GM23338 (cell line): Measurements from ENCODE around the gene GDPD4.

Experiments used
- CREB1 ChIP-seq: fragments of 250-450 bp; sonication (Bioruptor Pico); IDR thresholded peaks from 2 replicates; pipeline ENCODE4 v1.5.0; 2020; ENCODE audit warnings: low read depth, mild to moderate bottlenecking, moderate library complexity
- EZH2 ChIP-seq: fragments of 200-600 bp; sonication (generic); IDR thresholded peaks from one replicate; pipeline ENCODE4 v1.8.0; 2017; ENCODE audit warnings: antibody characterized with exemption, mild to moderate bottlenecking, low read depth; ENCODE audit not compliant: unreplicated experiment
- EZH2phosphoT487 ChIP-seq: fragments of 200-600 bp; sonication (generic); IDR thresholded peaks from one replicate; pipeline ENCODE4 v1.8.1; 2018; ENCODE audit warnings: antibody characterized with exemption; ENCODE audit not compliant: unreplicated experiment
- JUNB ChIP-seq: IDR thresholded peaks from one replicate; pipeline ENCODE4 v1.6.1; 2016; ENCODE audit warnings: antibody characterized with exemption; ENCODE audit not compliant: unreplicated experiment
- NANOG ChIP-seq: IDR thresholded peaks from 2 replicates; pipeline ENCODE4 v1.6.1; 2016; ENCODE audit warnings: antibody characterized with exemption, borderline replicate concordance
- POLR2AphosphoS5 ChIP-seq: IDR thresholded peaks from 2 replicates; pipeline ENCODE4 v1.6.1; 2016; ENCODE audit warnings: antibody characterized with exemption, low read depth
- STAT1 ChIP-seq: IDR thresholded peaks from one replicate; pipeline ENCODE4 v1.6.1; 2016; ENCODE audit warnings: antibody characterized with exemption; ENCODE audit not compliant: unreplicated experiment
- ZNF114 ChIP-seq: fragments of 250-450 bp; sonication (Bioruptor Pico); IDR thresholded peaks from 2 replicates; pipeline ENCODE4 v1.5.0; 2020; ENCODE audit warnings: mild to moderate bottlenecking, moderate library complexity
- ZNF331 ChIP-seq: fragments of 250-450 bp; sonication (Bioruptor Pico); IDR thresholded peaks from 2 replicates; pipeline ENCODE4 v1.5.0; 2020; ENCODE audit warnings: low read depth, mild to moderate bottlenecking, moderate library complexity
- TF ChIP-seq, protein P1 (sequence below), 2 experiments: fragments of 200-600 bp in 1 of 2; sonication (generic) in 1 of 2; conservative IDR thresholded peaks; 2 replicates each; pipeline versions ENCODE4 v1.5.1 to v1.6.1; 2016 to 2017; ENCODE audit warnings: antibody characterized with exemption in 2 of 2, low read depth in 2 of 2, mild to moderate bottlenecking in 2 of 2, moderate library complexity in 1 of 2
- TF ChIP-seq, protein P2 (sequence below): IDR thresholded peaks from one replicate; pipeline ENCODE4 v1.6.1; 2018; ENCODE audit warnings: antibody characterized with exemption; ENCODE audit not compliant: unreplicated experiment
- TF ChIP-seq, protein P3 (sequence below): IDR thresholded peaks from 2 replicates; pipeline ENCODE4 v1.6.1; 2016; ENCODE audit warnings: antibody characterized with exemption
- TF ChIP-seq, protein P4 (sequence below): fragments of 250-450 bp; sonication (Bioruptor Pico); IDR thresholded peaks from 2 replicates; pipeline ENCODE4 v1.5.0; 2020; ENCODE audit warnings: mild to moderate bottlenecking, moderate library complexity

DNA sequence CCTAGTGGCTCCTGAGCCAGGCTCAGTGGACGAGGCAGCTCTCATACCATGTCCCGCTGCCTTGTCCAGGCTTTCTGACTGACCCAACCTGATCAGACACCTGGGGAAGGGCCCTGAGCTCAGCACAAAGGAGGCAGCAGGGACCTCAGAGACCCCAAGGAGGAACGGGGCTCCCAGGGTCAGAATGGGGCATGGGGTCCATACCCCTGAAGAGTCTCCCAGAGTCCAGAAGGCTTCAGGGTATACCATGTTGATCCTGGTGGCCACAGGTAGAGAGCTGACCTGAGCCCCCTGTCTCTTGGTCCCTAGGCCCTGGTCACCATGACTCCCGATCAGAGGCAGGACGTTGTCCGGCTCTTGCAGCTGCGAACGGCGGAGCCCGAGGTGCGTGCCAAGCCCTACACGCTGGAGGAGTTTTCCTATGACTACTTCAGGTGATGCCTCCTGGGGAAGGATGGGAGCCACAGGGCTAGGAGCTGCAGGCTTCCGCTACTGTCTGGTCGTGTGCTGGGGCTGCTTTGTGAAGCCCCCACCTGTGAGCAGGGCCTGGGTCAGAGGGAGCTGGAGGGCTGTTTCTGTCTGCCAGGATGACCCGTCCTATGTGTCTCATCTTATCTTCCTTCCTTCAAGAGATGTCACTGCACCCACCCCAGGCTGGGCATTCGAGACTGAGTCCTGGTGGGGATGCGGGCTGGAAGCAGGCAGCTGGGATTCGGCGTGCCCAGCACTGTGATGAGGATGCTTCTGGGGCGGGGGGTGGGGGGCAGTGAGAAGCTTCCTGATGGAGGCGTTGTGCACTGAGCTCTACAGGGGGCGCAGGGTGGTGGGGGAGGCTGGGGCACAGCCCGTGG lies 99.3 kb downstream of the GDPD4 start:
- TF ChIP-seq, protein P1, sequence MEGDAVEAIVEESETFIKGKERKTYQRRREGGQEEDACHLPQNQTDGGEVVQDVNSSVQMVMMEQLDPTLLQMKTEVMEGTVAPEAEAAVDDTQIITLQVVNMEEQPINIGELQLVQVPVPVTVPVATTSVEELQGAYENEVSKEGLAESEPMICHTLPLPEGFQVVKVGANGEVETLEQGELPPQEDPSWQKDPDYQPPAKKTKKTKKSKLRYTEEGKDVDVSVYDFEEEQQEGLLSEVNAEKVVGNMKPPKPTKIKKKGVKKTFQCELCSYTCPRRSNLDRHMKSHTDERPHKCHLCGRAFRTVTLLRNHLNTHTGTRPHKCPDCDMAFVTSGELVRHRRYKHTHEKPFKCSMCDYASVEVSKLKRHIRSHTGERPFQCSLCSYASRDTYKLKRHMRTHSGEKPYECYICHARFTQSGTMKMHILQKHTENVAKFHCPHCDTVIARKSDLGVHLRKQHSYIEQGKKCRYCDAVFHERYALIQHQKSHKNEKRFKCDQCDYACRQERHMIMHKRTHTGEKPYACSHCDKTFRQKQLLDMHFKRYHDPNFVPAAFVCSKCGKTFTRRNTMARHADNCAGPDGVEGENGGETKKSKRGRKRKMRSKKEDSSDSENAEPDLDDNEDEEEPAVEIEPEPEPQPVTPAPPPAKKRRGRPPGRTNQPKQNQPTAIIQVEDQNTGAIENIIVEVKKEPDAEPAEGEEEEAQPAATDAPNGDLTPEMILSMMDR (conservative IDR thresholded peaks at IDR 0.05; ENCODE audit: low read depth in 2 of 2), result no peak
- TF ChIP-seq POLR2AphosphoS5 (no peak), JUNB (no peak), EZH2phosphoT487 (no peak), STAT1 (no peak), EZH2 (no peak), CREB1 (no peak), NANOG (no peak), ZNF331 (CRISPR knock-in tag) (no peak), ZNF114 (CRISPR knock-in tag) (no peak)
- TF ChIP-seq, protein P2, sequence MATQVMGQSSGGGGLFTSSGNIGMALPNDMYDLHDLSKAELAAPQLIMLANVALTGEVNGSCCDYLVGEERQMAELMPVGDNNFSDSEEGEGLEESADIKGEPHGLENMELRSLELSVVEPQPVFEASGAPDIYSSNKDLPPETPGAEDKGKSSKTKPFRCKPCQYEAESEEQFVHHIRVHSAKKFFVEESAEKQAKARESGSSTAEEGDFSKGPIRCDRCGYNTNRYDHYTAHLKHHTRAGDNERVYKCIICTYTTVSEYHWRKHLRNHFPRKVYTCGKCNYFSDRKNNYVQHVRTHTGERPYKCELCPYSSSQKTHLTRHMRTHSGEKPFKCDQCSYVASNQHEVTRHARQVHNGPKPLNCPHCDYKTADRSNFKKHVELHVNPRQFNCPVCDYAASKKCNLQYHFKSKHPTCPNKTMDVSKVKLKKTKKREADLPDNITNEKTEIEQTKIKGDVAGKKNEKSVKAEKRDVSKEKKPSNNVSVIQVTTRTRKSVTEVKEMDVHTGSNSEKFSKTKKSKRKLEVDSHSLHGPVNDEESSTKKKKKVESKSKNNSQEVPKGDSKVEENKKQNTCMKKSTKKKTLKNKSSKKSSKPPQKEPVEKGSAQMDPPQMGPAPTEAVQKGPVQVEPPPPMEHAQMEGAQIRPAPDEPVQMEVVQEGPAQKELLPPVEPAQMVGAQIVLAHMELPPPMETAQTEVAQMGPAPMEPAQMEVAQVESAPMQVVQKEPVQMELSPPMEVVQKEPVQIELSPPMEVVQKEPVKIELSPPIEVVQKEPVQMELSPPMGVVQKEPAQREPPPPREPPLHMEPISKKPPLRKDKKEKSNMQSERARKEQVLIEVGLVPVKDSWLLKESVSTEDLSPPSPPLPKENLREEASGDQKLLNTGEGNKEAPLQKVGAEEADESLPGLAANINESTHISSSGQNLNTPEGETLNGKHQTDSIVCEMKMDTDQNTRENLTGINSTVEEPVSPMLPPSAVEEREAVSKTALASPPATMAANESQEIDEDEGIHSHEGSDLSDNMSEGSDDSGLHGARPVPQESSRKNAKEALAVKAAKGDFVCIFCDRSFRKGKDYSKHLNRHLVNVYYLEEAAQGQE, result no peak
- TF ChIP-seq, protein P3, sequence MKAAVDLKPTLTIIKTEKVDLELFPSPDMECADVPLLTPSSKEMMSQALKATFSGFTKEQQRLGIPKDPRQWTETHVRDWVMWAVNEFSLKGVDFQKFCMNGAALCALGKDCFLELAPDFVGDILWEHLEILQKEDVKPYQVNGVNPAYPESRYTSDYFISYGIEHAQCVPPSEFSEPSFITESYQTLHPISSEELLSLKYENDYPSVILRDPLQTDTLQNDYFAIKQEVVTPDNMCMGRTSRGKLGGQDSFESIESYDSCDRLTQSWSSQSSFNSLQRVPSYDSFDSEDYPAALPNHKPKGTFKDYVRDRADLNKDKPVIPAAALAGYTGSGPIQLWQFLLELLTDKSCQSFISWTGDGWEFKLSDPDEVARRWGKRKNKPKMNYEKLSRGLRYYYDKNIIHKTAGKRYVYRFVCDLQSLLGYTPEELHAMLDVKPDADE, result no peak
- TF ChIP-seq, protein P4, sequence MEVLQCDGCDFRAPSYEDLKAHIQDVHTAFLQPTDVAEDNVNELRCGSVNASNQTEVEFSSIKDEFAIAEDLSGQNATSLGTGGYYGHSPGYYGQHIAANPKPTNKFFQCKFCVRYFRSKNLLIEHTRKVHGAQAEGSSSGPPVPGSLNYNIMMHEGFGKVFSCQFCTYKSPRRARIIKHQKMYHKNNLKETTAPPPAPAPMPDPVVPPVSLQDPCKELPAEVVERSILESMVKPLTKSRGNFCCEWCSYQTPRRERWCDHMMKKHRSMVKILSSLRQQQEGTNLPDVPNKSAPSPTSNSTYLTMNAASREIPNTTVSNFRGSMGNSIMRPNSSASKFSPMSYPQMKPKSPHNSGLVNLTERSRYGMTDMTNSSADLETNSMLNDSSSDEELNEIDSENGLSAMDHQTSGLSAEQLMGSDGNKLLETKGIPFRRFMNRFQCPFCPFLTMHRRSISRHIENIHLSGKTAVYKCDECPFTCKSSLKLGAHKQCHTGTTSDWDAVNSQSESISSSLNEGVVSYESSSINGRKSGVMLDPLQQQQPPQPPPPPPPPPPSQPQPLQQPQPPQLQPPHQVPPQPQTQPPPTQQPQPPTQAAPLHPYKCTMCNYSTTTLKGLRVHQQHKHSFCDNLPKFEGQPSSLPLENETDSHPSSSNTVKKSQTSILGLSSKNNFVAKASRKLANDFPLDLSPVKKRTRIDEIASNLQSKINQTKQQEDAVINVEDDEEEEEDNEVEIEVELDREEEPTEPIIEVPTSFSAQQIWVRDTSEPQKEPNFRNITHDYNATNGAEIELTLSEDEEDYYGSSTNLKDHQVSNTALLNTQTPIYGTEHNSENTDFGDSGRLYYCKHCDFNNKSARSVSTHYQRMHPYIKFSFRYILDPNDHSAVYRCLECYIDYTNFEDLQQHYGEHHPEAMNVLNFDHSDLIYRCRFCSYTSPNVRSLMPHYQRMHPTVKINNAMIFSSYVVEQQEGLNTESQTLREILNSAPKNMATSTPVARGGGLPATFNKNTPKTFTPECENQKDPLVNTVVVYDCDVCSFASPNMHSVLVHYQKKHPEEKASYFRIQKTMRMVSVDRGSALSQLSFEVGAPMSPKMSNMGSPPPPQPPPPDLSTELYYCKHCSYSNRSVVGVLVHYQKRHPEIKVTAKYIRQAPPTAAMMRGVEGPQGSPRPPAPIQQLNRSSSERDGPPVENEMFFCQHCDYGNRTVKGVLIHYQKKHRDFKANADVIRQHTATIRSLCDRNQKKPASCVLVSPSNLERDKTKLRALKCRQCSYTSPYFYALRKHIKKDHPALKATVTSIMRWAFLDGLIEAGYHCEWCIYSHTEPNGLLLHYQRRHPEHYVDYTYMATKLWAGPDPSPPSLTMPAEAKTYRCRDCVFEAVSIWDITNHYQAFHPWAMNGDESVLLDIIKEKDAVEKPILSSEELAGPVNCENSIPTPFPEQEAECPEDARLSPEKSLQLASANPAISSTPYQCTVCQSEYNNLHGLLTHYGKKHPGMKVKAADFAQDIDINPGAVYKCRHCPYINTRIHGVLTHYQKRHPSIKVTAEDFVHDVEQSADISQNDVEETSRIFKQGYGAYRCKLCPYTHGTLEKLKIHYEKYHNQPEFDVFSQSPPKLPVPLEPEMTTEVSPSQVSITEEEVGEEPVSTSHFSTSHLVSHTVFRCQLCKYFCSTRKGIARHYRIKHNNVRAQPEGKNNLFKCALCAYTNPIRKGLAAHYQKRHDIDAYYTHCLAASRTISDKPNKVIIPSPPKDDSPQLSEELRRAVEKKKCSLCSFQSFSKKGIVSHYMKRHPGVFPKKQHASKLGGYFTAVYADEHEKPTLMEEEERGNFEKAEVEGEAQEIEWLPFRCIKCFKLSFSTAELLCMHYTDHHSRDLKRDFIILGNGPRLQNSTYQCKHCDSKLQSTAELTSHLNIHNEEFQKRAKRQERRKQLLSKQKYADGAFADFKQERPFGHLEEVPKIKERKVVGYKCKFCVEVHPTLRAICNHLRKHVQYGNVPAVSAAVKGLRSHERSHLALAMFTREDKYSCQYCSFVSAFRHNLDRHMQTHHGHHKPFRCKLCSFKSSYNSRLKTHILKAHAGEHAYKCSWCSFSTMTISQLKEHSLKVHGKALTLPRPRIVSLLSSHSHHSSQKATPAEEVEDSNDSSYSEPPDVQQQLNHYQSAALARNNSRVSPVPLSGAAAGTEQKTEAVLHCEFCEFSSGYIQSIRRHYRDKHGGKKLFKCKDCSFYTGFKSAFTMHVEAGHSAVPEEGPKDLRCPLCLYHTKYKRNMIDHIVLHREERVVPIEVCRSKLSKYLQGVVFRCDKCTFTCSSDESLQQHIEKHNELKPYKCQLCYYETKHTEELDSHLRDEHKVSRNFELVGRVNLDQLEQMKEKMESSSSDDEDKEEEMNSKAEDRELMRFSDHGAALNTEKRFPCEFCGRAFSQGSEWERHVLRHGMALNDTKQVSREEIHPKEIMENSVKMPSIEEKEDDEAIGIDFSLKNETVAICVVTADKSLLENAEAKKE (CRISPR knock-in tag), result no peak
